GM23248 (cell line): Measurements from ENCODE around the gene USP38. TPM values are rescaled to one million over a fixed set of nuclear protein-coding genes. Genes with fewer than 3 reads are reported as not detected.

Source experiments
- DNase-seq: peaks from one replicate; pipeline ENCODE4 v3.0.0-alpha.2; 2015
- H2AFZ ChIP-seq: fragments of 200-600 bp; sonication (generic); 2 replicates; pipeline ENCODE4 v1.6.1; 2016; ENCODE audit warnings: antibody characterized with exemption
- H3F3A ChIP-seq: fragments of 200-600 bp; sonication (generic); 2 replicates; pipeline ENCODE4 v1.6.1; 2016; ENCODE audit warnings: mild to moderate bottlenecking, antibody characterized with exemption, mixed run types; ENCODE audit not compliant: insufficient read depth
- H3K27ac ChIP-seq: fragments of 200-600 bp; sonication (generic); 2 replicates; pipeline ENCODE4 v1.5.1; 2016; ENCODE audit warnings: mild to moderate bottlenecking
- H3K27me3 ChIP-seq: fragments of 200-600 bp; sonication (generic); replicated peaks from 2 replicates; pipeline ENCODE4 v1.6.1; 2016; ENCODE audit warnings: mild to moderate bottlenecking; ENCODE audit not compliant: insufficient read depth
- H3K36me3 ChIP-seq: fragments of 200-600 bp; sonication (generic); 2 replicates; pipeline ENCODE4 v1.6.1; 2016; ENCODE audit warnings: low read depth, mild to moderate bottlenecking
- H3K4me1 ChIP-seq: fragments of 200-600 bp; sonication (generic); 2 replicates; pipeline ENCODE4 v1.6.1; 2016; ENCODE audit warnings: mild to moderate bottlenecking; ENCODE audit not compliant: insufficient read depth
- H3K4me2 ChIP-seq: fragments of 200-600 bp; sonication (generic); one replicate; pipeline ENCODE4 v1.6.1; 2016; ENCODE audit warnings: mild to moderate bottlenecking; ENCODE audit not compliant: unreplicated experiment
- H3K4me3 ChIP-seq: fragments of 200-600 bp; sonication (generic); 2 replicates; pipeline ENCODE4 v1.5.1; 2016; ENCODE audit warnings: mild to moderate bottlenecking
- H3K79me2 ChIP-seq: fragments of 200-600 bp; sonication (generic); 2 replicates; pipeline ENCODE4 v1.6.1; 2016; ENCODE audit warnings: mild to moderate bottlenecking; ENCODE audit not compliant: insufficient read depth
- H3K9ac ChIP-seq: fragments of 200-600 bp; sonication (generic); 2 replicates; pipeline ENCODE4 v1.6.1; 2016; ENCODE audit warnings: mild to moderate bottlenecking
- H3K9me2 ChIP-seq: fragments of 200-600 bp; sonication (generic); 2 replicates; pipeline ENCODE4 v1.6.1; 2016; ENCODE audit warnings: mixed run types, mild to moderate bottlenecking, moderate library complexity; ENCODE audit not compliant: insufficient read depth
- H3K9me3 ChIP-seq: fragments of 200-600 bp; sonication (generic); one replicate; pipeline ENCODE4 v1.6.1; 2017; ENCODE audit warnings: low read depth
- H4K20me1 ChIP-seq: fragments of 200-600 bp; sonication (generic); 2 replicates; pipeline ENCODE4 v1.6.0; 2016; ENCODE audit not compliant: insufficient read depth
- EZH2 ChIP-seq: fragments of 200-600 bp; sonication (generic); IDR thresholded peaks from 2 replicates; pipeline ENCODE4 v1.6.1; 2018; ENCODE audit warnings: antibody characterized with exemption, mild to moderate bottlenecking; ENCODE audit not compliant: insufficient read depth, poor library complexity, severe bottlenecking
- EZH2phosphoT487 ChIP-seq: fragments of 200-600 bp; sonication (generic); IDR thresholded peaks from 2 replicates; pipeline ENCODE4 v1.6.1; 2018; ENCODE audit warnings: antibody characterized with exemption, moderate library complexity, mild to moderate bottlenecking, low read depth; ENCODE audit not compliant: insufficient read depth
- WGBS, 2 experiments: methylation state at CpG; one replicate each; pipeline ENCODE4 v1.1.6; 2015 to 2017; ENCODE audit warnings: low lambda C conversion rate in 2 of 2, low coverage in 1 of 2; ENCODE audit errors: missing lambda C conversion rate in 2 of 2; 5-methylcytosine and 5-hydroxymethylcytosine counted together
- in situ Hi-C: fragments of 300-500 bp; cut with MboI; formaldehyde crosslinking; loops from 2 replicates; pipeline ENCODE4 v1.15.0; 2020
- polyA plus RNA-seq: library from polyadenylated mRNA; unstranded; fragments of >200 nt; fragmentation: Nextera tagmentation; extraction: Ambion mirVana; gene quantifications from 2 replicates; pipeline ENCODE4 v1.2.1, GENCODE V29; 2016
- total RNA-seq: library from RNA; depleted of rRNA; stranded (reverse); fragments of >200 nt; shearing (Covaris generic); gene quantifications from 2 replicates; pipeline ENCODE4 v1.2.3, GENCODE V29; 2014

The USP38 gene
- total and polyA plus RNA-seq, 2 experiments from 2014 or later, result 9.6 to 19.3 TPM

- Histone ChIP-seq H3K4me2 (peak overlapping the region; percentile 96), H3K9me2 (no peaks in the 10 kb centered on the region), H3K27me3 (no peaks in the 10 kb centered on the region), H3K9me3 (no peaks in the 10 kb centered on the region), H3K79me2 (peaks cover 87% of the 10 kb centered on the region), H4K20me1 (no peaks in the 10 kb centered on the region; the same call in 1 of the 2 replicates), H3K9ac (peak overlapping the region; percentile 97), H3K27ac (no peak overlapping the region), H3K36me3 (peaks cover 34% of the 10 kb centered on the region), H2AFZ (no peak overlapping the region), H3F3A (peaks cover 21% of the 10 kb centered on the region), H3K4me3 (peak overlapping the region; percentile 87), H3K4me1 (peaks cover 34% of the 10 kb centered on the region)
- no peak for TF ChIP-seq EZH2phosphoT487
- no peak for TF ChIP-seq EZH2
- 37 to 39% methylated on average over 3 of the region's 3 CpGs for WGBS, 2 experiments
- in situ Hi-C loops, result no loop called here
- DNase-seq, result peak; percentile 56
Measured at GRCh38 chr4:143188136-143189088, 3.7 kb downstream of the USP38 start.

- Histone ChIP-seq H3K4me2 (peak overlapping the region; percentile 96), H2AFZ (no peak overlapping the region), H3K79me2 (peaks cover 93% of the 10 kb centered on the region), H3K9me3 (no peaks in the 10 kb centered on the region), H3K27me3 (no peaks in the 10 kb centered on the region), H3F3A (peaks cover 12% of the 10 kb centered on the region), H3K9ac (peak overlapping the region; percentile 97; the same call in 1 of the 2 replicates), H3K4me1 (peaks cover 29% of the 10 kb centered on the region), H3K9me2 (no peaks in the 10 kb centered on the region), H3K36me3 (peaks cover 38% of the 10 kb centered on the region), H3K27ac (no peak overlapping the region), H4K20me1 (no peaks in the 10 kb centered on the region; the same call in 1 of the 2 replicates), H3K4me3 (peak overlapping the region; percentile 87)
- WGBS, 2 experiments, result 58 to 61% methylated on average over 4 of the region's 4 CpGs
- TF ChIP-seq EZH2phosphoT487 (no peak), EZH2 (no peak)
- DNase-seq, result no peak
- in situ Hi-C loops, result no loop called here
Measured at GRCh38 chr4:143189528-143189927, 4.8 kb downstream of the USP38 start.

DNA sequence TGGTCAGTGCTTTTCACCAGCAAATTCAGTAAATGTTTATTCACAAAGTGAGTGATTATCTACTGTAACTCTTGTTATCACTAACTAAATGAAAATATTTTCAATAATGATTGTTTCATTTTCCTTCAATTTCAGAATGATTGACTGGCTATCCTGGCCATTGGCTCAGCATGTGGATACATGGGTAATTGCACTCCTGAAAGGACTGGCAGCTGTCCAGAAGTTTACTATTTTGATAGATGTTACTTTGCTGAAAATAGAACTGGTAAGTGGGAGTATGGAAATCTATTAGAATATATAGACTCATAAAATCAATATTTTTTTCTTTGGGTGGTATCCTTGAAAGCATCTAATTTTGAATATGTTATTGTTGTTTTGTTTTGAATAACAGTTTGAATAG is 10.9 kb downstream of the USP38 start:
- no peak for DNase-seq
- Histone ChIP-seq H3K4me2 (no peak overlapping the region), H3F3A (no peaks in the 10 kb centered on the region), H3K36me3 (peaks cover 70% of the 10 kb centered on the region), H4K20me1 (no peaks in the 10 kb centered on the region), H3K27ac (no peak overlapping the region), H3K27me3 (no peaks in the 10 kb centered on the region), H3K4me1 (no peaks in the 10 kb centered on the region), H3K9ac (no peak overlapping the region), H3K9me3 (no peaks in the 10 kb centered on the region), H3K9me2 (no peaks in the 10 kb centered on the region), H3K4me3 (no peak overlapping the region), H3K79me2 (peaks cover 60% of the 10 kb centered on the region), H2AFZ (no peak overlapping the region)
- in situ Hi-C loops, result no loop called here
- TF ChIP-seq EZH2phosphoT487 (no peak), EZH2 (no peak)

- H3K9me3 ChIP-seq, result no peaks in the 10 kb centered on the region
- H3F3A ChIP-seq, result no peaks in the 10 kb centered on the region
- no peak for TF ChIP-seq EZH2
- in situ Hi-C loops, result no loop called here
- no peak overlapping the region for H2AFZ ChIP-seq
- H3K27ac ChIP-seq, result no peak overlapping the region
- H3K4me1 ChIP-seq, result no peaks in the 10 kb centered on the region
- H3K9ac ChIP-seq, result no peak overlapping the region
- peaks cover 63% of the 10 kb centered on the region for H3K36me3 ChIP-seq
- H3K9me2 ChIP-seq, result no peaks in the 10 kb centered on the region
- no peak overlapping the region for H3K4me2 ChIP-seq
- DNase-seq, result no peak
- no peaks in the 10 kb centered on the region for H3K27me3 ChIP-seq
- no peaks in the 10 kb centered on the region for H4K20me1 ChIP-seq
- H3K4me3 ChIP-seq, result no peak overlapping the region
- 96 to 100% methylated on average over 2 of the region's 2 CpGs for WGBS, 2 experiments
- peaks cover 54% of the 10 kb centered on the region for H3K79me2 ChIP-seq
Measured at GRCh38 chr4:143196323-143196722, 11.6 kb downstream of the USP38 start.
